Mammary epithelial cell (primary cell): ENCODE measurements around the gene DPYSL4.

Experiments
- EZH2 ChIP-seq: IDR thresholded peaks from 2 replicates; pipeline ENCODE4 v1.6.1; 2012; ENCODE audit warnings: low read length, inconsistent platforms, borderline replicate concordance
- TF ChIP-seq, protein P1 (sequence below), 2 donors: IDR thresholded peaks in 1 of 2; conservative IDR thresholded peaks in 1 of 2; 2 replicates each; pipeline ENCODE4 v1.5.1; 2011 to 2012; ENCODE audit warnings: inconsistent platforms in 2 of 2, low read length in 2 of 2, mild to moderate bottlenecking in 2 of 2, control low read depth in 1 of 2, low read depth in 1 of 2; ENCODE audit not compliant: insufficient read depth in 1 of 2; ENCODE audit errors: extremely low read depth in 1 of 2

DNA sequence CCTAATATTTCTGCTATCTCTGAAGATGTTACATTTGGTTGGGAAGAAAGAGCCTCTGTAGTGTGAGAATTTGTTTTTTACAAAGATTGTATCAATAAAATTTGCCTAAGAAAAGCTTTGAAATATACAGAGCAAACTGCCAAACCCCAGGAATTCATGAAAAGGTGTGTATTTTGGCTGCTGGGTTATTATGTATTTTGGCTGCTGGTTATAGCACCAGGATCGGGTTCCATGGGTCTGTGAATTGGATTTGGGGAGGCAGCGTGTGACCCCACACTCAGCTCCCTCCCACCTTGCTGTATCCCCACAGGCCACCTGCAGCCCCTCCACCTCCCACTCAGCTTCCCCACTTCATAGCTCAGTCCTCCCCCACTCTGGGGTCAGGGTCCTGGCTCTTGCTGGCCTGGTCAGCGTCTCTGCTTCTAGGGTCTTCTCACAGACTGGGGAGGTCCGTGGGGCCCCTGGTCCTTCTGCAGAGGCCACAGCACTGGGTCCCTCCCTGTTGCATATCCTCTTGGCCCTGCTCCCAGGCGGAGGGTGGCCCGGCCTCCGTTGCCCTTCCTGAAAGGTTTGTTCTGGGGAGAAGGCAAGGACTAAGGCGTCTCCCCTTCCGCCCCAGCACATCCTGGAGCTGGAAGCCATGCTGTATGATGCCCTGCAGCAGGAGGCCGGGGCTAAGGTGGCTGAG, 24.0 kb upstream of the DPYSL4 start:
- TF ChIP-seq, protein P1, sequence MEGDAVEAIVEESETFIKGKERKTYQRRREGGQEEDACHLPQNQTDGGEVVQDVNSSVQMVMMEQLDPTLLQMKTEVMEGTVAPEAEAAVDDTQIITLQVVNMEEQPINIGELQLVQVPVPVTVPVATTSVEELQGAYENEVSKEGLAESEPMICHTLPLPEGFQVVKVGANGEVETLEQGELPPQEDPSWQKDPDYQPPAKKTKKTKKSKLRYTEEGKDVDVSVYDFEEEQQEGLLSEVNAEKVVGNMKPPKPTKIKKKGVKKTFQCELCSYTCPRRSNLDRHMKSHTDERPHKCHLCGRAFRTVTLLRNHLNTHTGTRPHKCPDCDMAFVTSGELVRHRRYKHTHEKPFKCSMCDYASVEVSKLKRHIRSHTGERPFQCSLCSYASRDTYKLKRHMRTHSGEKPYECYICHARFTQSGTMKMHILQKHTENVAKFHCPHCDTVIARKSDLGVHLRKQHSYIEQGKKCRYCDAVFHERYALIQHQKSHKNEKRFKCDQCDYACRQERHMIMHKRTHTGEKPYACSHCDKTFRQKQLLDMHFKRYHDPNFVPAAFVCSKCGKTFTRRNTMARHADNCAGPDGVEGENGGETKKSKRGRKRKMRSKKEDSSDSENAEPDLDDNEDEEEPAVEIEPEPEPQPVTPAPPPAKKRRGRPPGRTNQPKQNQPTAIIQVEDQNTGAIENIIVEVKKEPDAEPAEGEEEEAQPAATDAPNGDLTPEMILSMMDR (conservative IDR thresholded peaks at IDR 0.05 in 1 of 2, IDR thresholded peaks at IDR 0.05 in 1 of 2; ENCODE audit: extremely low read depth in 1 of 2, insufficient read depth in 1 of 2, low read depth in 1 of 2, low read length in 2 of 2): no peak
- TF ChIP-seq EZH2: no peak
